C1 segment of cervical spinal cord (tissue), 14 donors: ENCODE data around the gene TLR5.

Experiments
- DNase-seq, 14 donors: peaks; one replicate each; lab custom pipeline; 2025; lab: John Stamatoyannopoulos, UW

TLR5 gene

GRCh38 chr1:223110952-223111351, 32.1 kb downstream of the TLR5 start:
- no peak for DNase-seq

DNA sequence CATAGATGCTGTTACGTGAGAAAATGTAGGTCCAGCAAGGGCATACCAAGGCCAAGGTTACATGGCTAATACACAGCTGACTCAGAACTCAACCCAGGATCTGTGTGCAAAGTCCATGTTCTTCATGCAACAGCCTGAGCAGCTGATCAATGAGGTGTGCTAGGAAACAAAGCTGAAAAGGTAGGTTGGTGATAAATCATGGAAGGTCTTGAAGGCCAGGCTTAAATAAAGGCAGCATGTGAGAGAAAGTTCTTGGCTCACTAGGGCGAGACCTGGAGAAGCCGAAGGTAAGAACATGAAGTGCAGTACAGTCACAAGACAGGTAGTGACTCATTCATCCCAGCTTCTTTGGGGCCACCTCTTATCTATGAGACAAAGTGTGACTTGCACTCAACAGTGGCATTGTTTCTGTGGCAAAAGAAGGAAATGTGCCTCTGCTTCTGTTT, 33.4 kb downstream of the TLR5 start:
- DNase-seq, result no peak

GRCh38 chr1:223106856-223107255, 36.2 kb downstream of the TLR5 start:
- no peak for DNase-seq

DNA sequence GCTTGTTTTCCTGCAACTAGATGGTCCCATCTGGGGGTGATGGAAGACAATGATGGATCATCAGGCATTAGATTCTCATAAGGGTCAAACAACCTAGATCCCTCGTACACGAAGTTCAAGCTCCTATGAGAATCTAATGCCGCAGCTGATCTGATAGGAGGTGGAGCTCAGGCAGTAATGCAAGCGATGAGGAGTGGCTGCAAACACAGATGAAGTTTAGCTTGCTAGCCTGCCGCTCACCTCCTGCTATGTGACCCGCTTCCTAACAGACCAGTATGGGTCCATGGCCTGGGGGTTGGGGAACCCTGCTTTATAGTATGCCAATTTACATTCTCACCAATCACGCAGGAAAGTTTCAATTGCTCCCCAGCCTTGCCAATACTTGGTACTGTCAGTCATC, 37.5 kb downstream of the TLR5 start:
- no peak for DNase-seq

DNA sequence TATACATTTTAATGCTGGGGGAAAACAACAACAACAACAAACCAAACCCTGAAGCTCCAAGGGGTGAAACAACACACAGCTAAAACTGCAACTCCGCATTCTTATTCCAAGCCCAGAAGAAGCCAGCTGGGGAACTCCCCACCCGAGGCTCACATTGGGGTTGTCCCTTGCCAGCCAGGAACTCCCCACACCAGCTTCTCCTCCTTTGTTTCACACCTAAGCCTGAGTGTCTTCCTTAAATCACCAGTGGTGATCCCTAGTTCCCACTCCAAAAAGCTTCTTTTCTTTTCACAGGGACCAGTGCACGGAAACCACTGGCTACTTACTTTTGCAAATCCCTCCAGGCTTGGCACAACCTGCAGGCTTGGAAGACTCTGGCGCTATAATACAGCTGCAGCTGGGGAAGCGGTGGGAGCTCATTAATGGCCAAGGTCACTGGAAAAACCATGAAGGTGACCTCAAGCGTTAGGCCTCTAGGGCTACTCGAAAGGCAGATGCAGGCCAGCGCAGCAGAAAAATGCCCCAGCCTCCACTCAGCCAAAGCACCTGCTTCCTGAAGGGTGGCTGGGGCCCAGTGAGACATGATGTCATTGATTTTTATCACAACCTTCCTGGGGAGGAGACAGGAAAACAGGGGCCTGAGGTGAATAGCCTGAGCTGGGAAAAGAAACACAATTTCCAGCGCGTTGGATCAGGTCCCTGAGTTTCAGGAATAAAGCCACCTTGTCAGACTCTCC, 40.1 kb downstream of the TLR5 start:
- DNase-seq, result no peak

DNA sequence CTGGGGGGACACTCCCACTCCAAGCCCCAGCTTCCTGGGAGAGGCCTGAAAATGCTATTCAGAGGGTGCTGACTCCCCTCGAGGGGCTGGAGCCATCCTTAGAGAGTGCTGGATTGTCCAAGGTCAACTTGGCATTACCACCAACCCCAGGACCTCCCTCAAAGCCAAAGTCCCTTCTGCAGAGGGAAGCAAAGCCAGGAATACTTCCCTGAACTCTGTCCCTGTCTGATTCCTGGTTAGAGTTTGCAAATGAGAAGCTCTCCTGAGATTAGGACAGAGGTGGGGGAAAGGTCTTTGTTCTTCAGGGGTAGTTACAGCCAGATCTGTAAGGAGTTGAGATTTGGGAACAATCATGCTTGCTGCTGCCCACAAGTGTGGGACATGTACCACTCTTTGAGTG, 45.3 kb downstream of the TLR5 start:
- DNase-seq, result no peak

GRCh38 chr1:223095870-223096269, 47.2 kb downstream of the TLR5 start:
- no peak for DNase-seq

- no peak for DNase-seq
Measured at GRCh38 chr1:223091896-223092295, 51.2 kb downstream of the TLR5 start.

GRCh38 chr1:223089250-223089649, 53.8 kb downstream of the TLR5 start:
- DNase-seq, result no peak

GRCh38 chr1:223088713-223089240, 54.3 kb downstream of the TLR5 start:
- no peak for DNase-seq

- DNase-seq, result no peak
Measured at GRCh38 chr1:223087291-223088255, 55.5 kb downstream of the TLR5 start.

DNA sequence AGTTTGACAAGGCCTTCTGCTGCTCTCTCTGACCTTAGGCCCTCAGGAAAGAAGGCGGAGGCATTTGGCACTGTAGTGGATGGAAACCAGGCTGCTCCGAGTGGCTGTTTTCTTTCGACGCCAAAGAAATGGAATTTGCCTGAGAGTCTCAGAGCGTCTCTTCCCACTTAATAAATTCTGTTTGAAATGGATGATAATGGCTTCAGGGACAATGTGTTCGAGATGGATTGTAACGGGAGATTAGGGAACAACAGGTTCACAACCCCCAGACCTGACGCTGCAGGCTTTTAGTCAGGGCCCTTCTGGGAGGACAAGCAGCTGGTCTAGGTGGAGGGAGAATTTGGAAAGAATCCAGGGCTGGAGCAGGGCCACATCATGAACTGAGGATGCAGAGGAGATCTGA, 58.6 kb downstream of the TLR5 start:
- DNase-seq, result no peak

GRCh38 chr1:223083831-223084230, 59.2 kb downstream of the TLR5 start:
- DNase-seq, result no peak

DNA sequence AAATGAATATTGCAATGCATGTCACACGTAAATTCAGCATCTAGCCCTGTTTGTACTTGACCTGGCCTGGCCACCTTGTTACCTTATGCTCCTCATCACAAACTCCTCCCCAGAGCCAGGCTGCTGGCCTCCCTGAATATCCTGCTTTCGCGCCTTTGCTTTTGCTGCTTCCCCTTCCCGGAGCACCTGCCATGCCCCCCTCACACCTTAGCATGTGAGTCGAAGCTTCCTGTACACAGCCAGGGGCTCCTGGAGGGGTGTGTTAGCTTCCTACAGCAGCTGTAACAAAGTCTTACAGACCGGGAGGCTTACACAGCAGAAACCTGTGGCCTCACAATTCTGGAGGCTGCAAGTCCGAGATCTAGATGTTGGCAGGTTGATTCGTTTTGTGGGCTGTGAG, 60.1 kb downstream of the TLR5 start:
- DNase-seq, result no peak

GRCh38 chr1:223081181-223081994, 61.7 kb downstream of the TLR5 start:
- peak; percentile 11 to 78 (median 58) for DNase-seq

GRCh38 chr1:223079498-223079897, 63.5 kb downstream of the TLR5 start:
- no peak for DNase-seq

DNA sequence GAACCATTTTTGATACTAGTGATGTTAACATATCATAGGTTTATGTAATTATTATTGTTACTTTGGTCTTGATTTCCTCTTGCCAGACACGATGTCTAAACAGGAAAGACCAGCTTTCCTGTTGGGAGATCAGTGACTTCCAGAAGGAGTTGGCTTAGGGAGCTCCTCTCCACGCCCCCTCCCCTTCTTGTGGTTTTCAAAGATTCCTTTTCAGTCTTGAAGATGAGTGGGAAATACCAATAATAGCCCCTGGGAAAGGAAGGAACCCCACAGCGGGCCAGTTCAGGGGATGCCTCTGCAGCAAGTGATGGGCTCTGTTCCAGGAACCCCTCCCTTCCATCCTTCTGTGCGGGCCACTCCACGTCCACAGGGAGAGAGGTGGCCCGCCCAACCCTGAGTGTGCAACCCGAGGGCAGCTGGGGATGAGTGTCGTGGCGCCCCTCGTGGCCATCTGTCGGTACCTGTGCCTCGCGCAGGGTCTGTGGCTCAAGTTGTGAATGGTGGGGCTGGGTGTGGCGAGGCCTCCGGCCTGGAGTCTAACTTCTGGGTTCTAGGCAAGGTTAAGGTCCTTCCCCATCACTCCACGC, 65.7 kb downstream of the TLR5 start:
- DNase-seq, result no peak

- DNase-seq, result peak in 1 of 14 donors; percentile 33
Measured at GRCh38 chr1:223076362-223076761, 66.7 kb downstream of the TLR5 start.

GRCh38 chr1:223075834-223076233, 67.2 kb downstream of the TLR5 start:
- no peak for DNase-seq

DNA sequence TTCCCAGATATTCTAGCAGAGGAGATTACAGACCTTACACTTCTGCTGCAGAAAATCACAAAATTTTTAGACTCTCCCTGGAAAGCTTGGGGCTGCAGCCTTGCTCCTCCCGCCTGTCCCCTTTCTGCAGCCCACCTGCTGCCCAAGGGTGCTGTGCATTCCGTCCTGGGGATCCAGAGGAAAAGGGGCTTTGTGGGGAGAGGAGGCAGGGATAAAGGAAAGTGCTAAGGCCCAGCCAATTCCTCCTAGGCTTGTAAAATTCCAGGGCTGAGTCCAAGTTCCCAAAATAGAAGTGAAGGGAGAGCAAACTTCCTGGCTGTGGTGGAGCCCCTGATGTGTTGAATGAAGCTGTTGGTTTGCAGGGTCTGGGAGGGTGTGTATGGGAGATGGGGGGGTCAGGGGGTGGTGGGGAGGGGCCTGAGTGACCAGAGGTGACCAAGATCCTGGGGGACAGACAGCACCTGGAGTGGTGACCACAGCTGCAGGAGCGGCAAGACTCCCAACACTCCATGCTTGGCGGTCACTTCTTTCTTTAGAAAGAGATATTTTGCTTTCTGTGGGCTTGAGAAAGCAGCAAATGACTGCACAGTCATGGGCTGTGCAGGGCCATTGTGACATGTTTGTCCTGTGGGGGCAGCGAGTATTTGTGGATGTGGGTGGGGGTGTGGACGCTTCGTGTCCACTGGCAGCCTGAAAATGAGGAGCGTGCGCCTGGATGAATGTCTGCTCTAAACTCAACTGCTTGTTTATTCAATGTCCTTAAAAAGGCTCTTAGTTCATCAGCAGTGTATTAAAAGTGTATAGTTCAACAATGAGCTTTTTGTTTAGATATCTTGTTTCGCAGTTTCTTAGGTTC, 68.4 kb downstream of the TLR5 start:
- DNase-seq, result no peak
